HL-60 (cell line): Measurements from ENCODE around the gene OGDH.

Experiments used
- DNase-seq, 2 experiments: peaks; one replicate each; pipeline ENCODE4 v3.0.0-alpha.2; 2010 to 2020; ENCODE audit warnings: low read depth in 1 of 2, low spot score in 1 of 2
- H3K27ac ChIP-seq: fragments of 250-450 bp; sonication (Bioruptor Pico); replicated peaks from 2 replicates; pipeline ENCODE4 v1.5.1; 2020; ENCODE audit warnings: mild to moderate bottlenecking, moderate library complexity
- H3K27me3 ChIP-seq: fragments of 250-450 bp; sonication (Bioruptor Pico); 2 replicates; pipeline ENCODE4 v1.5.1; 2021; ENCODE audit warnings: mild to moderate bottlenecking, moderate library complexity; ENCODE audit not compliant: insufficient read depth, poor library complexity, severe bottlenecking
- H3K4me3 ChIP-seq: replicated peaks from 2 replicates; pipeline ENCODE4 v1.5.1; 2011; ENCODE audit warnings: mild to moderate bottlenecking, control low read depth, low read length; ENCODE audit not compliant: insufficient read depth
- GABPA ChIP-seq: IDR thresholded peaks from 2 replicates; pipeline ENCODE4 v1.6.1; 2012; ENCODE audit warnings: low read depth
- POLR2AphosphoS5 ChIP-seq: IDR thresholded peaks from 2 replicates; pipeline ENCODE4 v1.6.1; 2012; ENCODE audit warnings: low read depth
- SPI1 ChIP-seq: IDR thresholded peaks from 2 replicates; pipeline ENCODE4 v1.6.1; 2012; ENCODE audit warnings: low read depth, mild to moderate bottlenecking, borderline replicate concordance
- TF ChIP-seq, protein P1 (sequence below): IDR thresholded peaks from one replicate; pipeline ENCODE4 v1.5.1; 2011; ENCODE audit warnings: low read length, control low read depth, inconsistent platforms; ENCODE audit not compliant: insufficient read depth
- TF ChIP-seq, protein P2 (sequence below): IDR thresholded peaks from 2 replicates; pipeline ENCODE4 v1.6.1; 2012; ENCODE audit warnings: low read depth; ENCODE audit not compliant: insufficient replicate concordance

Gene OGDH

DNA sequence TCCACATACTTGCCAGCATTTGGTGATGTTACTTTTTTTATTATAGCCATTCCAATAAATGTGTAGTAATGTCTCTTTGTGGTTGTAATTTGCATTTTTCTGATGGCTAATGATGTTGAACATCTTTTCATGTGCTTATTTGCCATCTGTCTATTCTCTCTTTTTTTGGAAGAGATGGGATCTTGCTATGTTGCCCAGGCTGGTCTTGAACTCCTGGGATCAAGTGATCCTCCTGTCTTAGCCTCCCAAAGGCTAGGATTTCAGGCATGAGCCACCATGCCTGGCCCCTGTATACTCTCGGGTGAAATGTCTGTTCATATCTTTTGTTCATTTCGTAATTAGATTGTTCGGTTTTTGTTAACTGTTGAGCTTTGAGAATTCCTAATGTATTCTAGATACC, 3.4 kb downstream of the OGDH start:
- H3K27me3 ChIP-seq, result no peaks in the 10 kb centered on the region
- no peak overlapping the region for H3K27ac ChIP-seq
- TF ChIP-seq, protein P1, sequence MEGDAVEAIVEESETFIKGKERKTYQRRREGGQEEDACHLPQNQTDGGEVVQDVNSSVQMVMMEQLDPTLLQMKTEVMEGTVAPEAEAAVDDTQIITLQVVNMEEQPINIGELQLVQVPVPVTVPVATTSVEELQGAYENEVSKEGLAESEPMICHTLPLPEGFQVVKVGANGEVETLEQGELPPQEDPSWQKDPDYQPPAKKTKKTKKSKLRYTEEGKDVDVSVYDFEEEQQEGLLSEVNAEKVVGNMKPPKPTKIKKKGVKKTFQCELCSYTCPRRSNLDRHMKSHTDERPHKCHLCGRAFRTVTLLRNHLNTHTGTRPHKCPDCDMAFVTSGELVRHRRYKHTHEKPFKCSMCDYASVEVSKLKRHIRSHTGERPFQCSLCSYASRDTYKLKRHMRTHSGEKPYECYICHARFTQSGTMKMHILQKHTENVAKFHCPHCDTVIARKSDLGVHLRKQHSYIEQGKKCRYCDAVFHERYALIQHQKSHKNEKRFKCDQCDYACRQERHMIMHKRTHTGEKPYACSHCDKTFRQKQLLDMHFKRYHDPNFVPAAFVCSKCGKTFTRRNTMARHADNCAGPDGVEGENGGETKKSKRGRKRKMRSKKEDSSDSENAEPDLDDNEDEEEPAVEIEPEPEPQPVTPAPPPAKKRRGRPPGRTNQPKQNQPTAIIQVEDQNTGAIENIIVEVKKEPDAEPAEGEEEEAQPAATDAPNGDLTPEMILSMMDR, result no peak
- TF ChIP-seq SPI1 (no peak), POLR2AphosphoS5 (no peak), GABPA (no peak)
- TF ChIP-seq, protein P2, sequence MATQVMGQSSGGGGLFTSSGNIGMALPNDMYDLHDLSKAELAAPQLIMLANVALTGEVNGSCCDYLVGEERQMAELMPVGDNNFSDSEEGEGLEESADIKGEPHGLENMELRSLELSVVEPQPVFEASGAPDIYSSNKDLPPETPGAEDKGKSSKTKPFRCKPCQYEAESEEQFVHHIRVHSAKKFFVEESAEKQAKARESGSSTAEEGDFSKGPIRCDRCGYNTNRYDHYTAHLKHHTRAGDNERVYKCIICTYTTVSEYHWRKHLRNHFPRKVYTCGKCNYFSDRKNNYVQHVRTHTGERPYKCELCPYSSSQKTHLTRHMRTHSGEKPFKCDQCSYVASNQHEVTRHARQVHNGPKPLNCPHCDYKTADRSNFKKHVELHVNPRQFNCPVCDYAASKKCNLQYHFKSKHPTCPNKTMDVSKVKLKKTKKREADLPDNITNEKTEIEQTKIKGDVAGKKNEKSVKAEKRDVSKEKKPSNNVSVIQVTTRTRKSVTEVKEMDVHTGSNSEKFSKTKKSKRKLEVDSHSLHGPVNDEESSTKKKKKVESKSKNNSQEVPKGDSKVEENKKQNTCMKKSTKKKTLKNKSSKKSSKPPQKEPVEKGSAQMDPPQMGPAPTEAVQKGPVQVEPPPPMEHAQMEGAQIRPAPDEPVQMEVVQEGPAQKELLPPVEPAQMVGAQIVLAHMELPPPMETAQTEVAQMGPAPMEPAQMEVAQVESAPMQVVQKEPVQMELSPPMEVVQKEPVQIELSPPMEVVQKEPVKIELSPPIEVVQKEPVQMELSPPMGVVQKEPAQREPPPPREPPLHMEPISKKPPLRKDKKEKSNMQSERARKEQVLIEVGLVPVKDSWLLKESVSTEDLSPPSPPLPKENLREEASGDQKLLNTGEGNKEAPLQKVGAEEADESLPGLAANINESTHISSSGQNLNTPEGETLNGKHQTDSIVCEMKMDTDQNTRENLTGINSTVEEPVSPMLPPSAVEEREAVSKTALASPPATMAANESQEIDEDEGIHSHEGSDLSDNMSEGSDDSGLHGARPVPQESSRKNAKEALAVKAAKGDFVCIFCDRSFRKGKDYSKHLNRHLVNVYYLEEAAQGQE, result no peak

DNA sequence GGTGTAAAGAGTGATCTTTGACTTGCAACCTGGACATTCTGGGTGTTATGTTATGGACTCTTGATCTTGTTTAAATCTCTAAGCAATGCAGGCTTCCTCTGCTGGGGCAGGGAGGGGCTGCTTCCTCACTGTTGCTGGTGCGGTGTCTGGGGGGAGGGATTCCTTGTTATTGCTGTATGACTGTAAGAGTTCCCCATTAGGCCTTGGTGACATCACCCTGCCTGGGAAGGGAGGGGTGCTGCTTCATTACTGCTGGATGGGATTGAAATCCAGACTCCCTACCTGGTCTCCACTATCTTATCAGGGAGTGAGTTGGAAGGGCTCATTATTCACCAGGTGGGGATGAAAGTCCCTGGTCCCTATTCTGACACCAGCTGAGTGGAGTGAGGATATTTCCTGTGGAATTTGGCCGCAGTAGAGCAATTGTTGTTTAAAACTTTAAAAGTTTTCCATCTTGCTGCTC, 8.8 kb downstream of the OGDH start:
- Histone ChIP-seq H3K27ac (no peak overlapping the region), H3K27me3 (no peaks in the 10 kb centered on the region), H3K4me3 (no peak overlapping the region)
- peak; percentile 53; the same call in 1 of the 2 replicates for TF ChIP-seq SPI1
- TF ChIP-seq, protein P2, result no peak
- DNase-seq, result peak in 1 of 2 experiments; percentile 85

More for the DNA sequence above, 3.4 kb downstream of the OGDH start:
- no peak for DNase-seq
- no peak overlapping the region for H3K4me3 ChIP-seq

DNA sequence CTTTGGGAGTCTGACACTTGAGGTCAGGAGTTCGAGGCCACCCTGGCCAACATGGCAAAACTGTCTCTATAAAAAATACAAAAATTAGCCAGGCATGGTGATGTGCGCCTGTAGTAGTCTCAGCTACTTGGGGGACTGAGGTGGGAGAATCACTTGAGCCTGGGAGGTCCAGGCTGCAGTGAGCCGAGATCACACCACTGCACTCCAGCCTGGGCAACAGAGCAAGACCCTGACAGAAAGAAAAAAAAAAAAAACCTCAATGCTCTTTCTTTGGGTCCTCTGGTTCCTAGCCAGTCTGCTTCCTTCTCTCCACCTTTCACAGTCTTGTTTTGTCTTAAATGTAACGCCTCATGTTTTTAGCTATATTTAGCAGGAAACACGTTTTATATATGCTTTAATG, 9.4 kb downstream of the OGDH start:
- no peak for DNase-seq
- no peak overlapping the region for H3K4me3 ChIP-seq
- no peak overlapping the region for H3K27ac ChIP-seq
- H3K27me3 ChIP-seq, result no peaks in the 10 kb centered on the region
- TF ChIP-seq GABPA (no peak), SPI1 (no peak), POLR2AphosphoS5 (no peak)
- TF ChIP-seq, protein P2, result no peak
- TF ChIP-seq, protein P1, result no peak
